Stimulated activated naive B cell treated with anti-CD40 and anti-IgM and Interleukin-4, amounts not matched to agents 10 μg/mL and 1 μg/mL and 100 μg/mL, for 72 hours (primary cell): ENCODE measurements around the gene LMO2.
"Not testable (repeated sequence)": the region's sequence is repeated elsewhere in the genome, so short reads cannot be mapped to it uniquely, and the experiment has no call there.

Experiments used
- ATAC-seq, 2 donors: fragments of 150-1000 bp; cut with Tn5 transposase; replicated peaks; 2 replicates each; pipeline ENCODE4 v1.10.0; 2021; ENCODE audit warnings: moderate library complexity in 1 of 2
- DNase-seq: peaks from one replicate; pipeline ENCODE4 v3.0.0; 2021
- H3K27ac Mint-ChIP-seq: one replicate; pipeline ENCODE4 v1.8.0; 2022; ENCODE audit warnings: mild to moderate bottlenecking, mixed read lengths
- H3K27me3 Mint-ChIP-seq, 2 donors: one replicate each; pipeline ENCODE4 v1.8.0; 2022; ENCODE audit warnings: mixed read lengths in 2 of 2
- H3K36me3 Mint-ChIP-seq, 2 donors: one replicate each; pipeline ENCODE4 v1.8.0; 2022; ENCODE audit warnings: mixed read lengths in 2 of 2, mild to moderate bottlenecking in 1 of 2
- H3K4me1 Mint-ChIP-seq, 2 donors: one replicate each; pipeline ENCODE4 v1.8.0; 2022; ENCODE audit warnings: mixed read lengths in 2 of 2, mild to moderate bottlenecking in 1 of 2
- H3K4me3 Mint-ChIP-seq, 2 donors: one replicate each; pipeline ENCODE4 v1.8.0; 2022; ENCODE audit warnings: mild to moderate bottlenecking in 2 of 2, mixed read lengths in 2 of 2, moderate library complexity in 1 of 2
- H3K9me3 Mint-ChIP-seq, 2 donors: one replicate each; pipeline ENCODE4 v1.8.0; 2022; ENCODE audit warnings: mixed read lengths in 2 of 2, mild to moderate bottlenecking in 1 of 2

Gene LMO2

DNA sequence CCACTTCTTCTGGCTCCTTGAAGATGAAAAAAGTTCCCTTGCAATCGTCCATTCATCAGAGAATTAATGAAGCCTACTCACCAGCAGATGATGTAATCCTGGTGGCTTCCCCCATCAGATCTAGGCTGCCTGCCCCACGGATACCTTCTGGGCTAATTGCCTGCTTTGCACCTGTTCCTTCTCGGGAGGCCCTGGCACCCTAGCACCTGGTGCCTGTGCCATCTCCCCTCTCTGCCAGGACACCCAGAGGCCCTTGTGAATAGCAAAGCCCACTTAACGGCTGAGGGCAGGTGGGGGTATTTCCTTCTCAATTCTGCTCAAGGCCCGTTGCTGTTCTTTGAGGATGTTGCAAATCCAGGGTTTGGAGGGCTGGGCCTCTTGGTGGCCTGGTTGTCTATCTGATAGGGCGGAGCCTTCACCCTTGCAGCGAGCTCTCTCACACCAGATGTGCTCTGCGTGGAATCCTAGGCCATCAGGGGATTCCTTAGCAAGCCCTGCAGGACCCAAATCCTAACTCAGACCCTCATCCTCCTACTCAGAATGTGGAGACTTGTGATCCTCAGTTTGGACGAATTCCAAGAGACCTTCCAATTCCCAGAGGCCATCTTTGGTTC is at the start of gene LMO2:
Gene LMO2 (minus strand): TSS at position 363 of the 614 bp plus-strand sequence. CDS start 22,360 bp downstream, outside the sequence.
- H3K36me3 Mint-ChIP-seq, result no peaks in the 10 kb centered on the region
- DNase-seq (no peak), ATAC-seq (no peak)
- H3K4me1 Mint-ChIP-seq, result peaks cover 40 to 66% of the 10 kb centered on the region in 2 donors
- H3K27ac Mint-ChIP-seq, result peak within 1 kb of the TSS; percentile 97
- peaks cover 6 to 11% of the 10 kb centered on the region in 2 donors for H3K27me3 Mint-ChIP-seq
- H3K4me3 Mint-ChIP-seq, result peak within 1 kb of the TSS; percentile 59 to 85
- no peaks in the 10 kb centered on the region for H3K9me3 Mint-ChIP-seq

DNA sequence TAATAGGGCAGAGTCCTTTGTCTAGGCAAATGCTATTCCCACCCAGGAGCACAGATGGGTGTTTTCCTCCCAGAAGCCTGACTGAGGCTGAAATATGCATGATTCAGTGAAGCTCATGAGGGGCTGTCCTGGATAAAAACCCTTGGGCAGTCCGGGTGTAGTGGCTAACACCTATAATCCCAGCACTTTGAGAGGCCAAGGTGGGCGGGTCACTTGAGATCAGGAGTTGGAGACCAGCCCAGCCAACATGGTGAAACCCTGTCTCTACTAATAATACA is 48.6 kb upstream of the LMO2 start:
- no peak for DNase-seq
- Mint-ChIP-seq H3K9me3 (no peaks in the 10 kb centered on the region), H3K36me3 (no peaks in the 10 kb centered on the region), H3K27me3 (peaks cover 5 to 12% of the 10 kb centered on the region in 2 donors), H3K4me1 (peaks cover 35 to 60% of the 10 kb centered on the region in 2 donors), H3K27ac (no peak overlapping the region), H3K4me3 (peak overlapping the region in 1 of 2 donors; percentile 25)
- ATAC-seq, result no peak

DNA sequence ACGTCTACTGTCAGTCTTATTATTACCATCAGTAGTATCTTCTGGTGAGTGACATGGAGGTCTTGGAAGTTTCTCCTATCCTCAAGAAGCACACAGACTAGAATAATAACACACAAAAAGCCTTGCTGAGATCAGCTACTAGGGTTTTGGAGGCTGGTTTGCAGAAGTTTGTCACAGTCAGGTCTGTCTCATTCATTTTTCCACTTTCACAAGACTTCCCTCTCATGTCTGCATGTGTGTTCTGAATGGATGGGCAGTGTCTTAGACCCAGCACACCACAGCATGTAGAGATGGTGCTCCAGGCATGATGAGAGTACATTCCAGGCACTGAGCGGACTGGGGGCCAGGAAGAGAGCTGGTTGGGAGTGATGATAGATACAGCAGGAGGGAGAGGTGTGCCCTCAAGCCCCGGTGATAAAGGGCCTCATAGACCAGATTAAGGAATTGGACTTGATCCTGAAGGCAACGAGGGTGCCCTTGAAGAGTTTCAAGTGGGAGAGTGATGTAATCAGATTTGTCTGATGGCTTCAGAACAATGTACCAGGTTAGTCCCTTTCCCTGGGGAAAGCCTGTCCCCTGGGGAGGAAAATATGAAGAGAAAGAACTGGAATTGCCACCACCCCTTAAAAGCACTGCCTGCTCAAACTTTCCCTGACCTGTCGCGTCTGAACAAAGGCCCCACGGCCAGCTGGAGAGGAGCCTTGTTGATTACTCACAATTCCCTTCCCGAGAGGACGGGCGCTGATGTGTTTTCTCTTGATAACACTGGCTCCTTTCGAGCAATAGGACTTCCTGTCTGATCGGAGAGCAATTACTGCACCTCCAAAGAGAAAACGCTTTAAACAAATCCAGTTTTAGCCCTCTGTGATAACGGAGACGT is 45.1 kb upstream of the LMO2 start:
- peak overlapping the region; percentile 81 for H3K27ac Mint-ChIP-seq
- ATAC-seq (peak; percentile 39 to 58), DNase-seq (no peak)
- H3K4me1 Mint-ChIP-seq, result peaks cover 24 to 42% of the 10 kb centered on the region in 2 donors
- H3K36me3 Mint-ChIP-seq, result peaks cover 2 to 11% of the 10 kb centered on the region in 2 donors
- no peak overlapping the region for H3K4me3 Mint-ChIP-seq
- H3K27me3 Mint-ChIP-seq, result peaks cover 15 to 35% of the 10 kb centered on the region in 2 donors
- peaks cover 7 to 11% of the 10 kb centered on the region in 2 donors for H3K9me3 Mint-ChIP-seq

DNA sequence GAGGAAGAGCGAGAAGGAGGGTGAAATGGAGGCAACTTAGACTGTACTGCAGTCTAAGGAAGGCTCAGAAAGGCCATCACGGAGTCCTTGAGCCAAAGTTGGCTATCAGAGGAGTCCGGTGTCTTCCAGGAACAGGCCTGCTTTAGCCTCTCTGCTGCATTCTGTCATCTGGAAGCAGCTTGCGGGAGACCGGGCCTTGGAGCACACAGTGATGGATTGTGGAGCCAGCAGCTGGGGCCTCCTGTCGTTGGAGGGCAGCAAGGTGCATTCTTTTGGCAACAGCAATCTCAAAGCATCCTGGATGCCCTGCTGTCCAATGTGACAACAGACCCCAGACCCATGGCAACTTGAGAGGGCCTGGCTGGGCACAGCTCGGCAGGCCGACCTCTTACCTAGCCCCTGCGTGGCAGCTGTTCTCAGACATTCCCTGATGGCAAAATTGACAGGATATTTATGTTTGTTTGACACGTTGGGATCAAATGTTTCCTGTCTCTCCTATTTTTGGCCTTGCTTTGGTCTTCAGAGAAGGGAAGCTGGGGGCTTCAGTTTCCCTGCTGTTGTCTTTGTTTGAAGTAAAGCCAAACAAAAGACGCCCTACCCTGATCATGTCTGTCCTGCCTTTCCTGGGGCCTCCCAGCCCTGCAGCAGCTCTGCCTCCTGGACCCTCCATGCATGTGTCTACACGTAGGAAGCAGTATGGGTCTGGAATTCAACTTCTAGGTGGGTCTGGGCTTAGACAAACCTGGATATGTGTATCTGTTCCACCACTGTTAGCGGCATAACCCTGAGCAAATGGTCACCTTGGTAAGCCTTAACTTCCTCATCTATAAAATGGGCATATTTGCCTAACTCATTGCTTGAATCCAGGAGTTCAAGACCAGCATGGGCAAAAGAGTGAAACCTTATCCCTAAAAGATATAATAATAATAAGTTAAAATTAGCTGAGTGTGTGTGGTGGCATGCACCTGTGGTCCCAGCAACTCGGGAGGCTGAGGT is 43.9 kb upstream of the LMO2 start:
- Mint-ChIP-seq H3K9me3 (peaks cover 14 to 17% of the 10 kb centered on the region in 2 donors), H3K4me3 (no peak overlapping the region), H3K27me3 (peaks cover 22 to 39% of the 10 kb centered on the region in 2 donors), H3K27ac (no peak overlapping the region), H3K36me3 (peaks cover 5 to 20% of the 10 kb centered on the region in 2 donors), H3K4me1 (peaks cover 21 to 36% of the 10 kb centered on the region in 2 donors)
- ATAC-seq, result no peak
- DNase-seq, result no peak

DNA sequence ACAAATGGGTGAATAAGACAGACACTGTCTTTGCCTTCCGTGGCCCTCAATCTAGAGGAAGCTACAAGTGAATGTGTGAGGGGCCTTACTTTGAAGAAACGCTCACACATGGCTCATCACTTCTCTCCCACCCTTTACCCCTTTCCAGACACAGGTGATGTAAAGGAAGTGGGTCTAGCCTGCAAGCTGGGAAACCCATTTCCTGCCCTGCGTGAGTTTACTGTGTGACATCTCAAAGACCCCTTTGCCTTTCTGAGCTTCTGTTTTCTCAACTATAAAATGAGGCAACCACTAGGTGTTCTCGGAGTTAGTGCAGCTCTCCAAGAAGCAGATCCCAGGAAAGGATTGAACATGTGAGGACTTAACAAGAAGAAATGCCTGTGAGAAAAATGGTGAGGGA is 43.1 kb upstream of the LMO2 start:
- Mint-ChIP-seq H3K4me3 (no peak overlapping the region), H3K27me3 (peaks cover 22 to 39% of the 10 kb centered on the region in 2 donors), H3K36me3 (peaks cover 5 to 20% of the 10 kb centered on the region in 2 donors), H3K4me1 (peaks cover 24 to 38% of the 10 kb centered on the region in 2 donors), H3K9me3 (peaks cover 14 to 17% of the 10 kb centered on the region in 2 donors), H3K27ac (no peak overlapping the region)
- no peak for ATAC-seq
- DNase-seq, result no peak

DNA sequence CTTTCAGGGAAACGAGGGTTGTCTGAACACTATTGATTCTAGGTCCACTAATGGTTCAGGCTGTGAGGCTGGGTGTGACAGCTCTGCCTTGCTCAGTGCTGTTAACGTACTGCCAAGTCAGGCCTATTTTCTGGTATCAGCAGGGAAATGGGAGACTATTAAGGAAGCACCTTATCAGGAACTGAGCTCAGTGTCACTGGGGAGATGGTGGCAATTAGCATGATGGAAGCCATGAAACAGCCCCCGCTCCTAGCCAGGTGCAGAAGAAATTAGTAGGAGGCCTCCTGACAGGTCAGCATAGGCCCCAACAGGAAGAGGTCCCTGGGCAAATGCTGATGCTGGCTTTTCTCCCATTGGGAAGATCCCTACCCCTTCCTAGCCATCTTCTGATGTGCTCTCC is 42.6 kb upstream of the LMO2 start:
- ATAC-seq, result no peak

DNA sequence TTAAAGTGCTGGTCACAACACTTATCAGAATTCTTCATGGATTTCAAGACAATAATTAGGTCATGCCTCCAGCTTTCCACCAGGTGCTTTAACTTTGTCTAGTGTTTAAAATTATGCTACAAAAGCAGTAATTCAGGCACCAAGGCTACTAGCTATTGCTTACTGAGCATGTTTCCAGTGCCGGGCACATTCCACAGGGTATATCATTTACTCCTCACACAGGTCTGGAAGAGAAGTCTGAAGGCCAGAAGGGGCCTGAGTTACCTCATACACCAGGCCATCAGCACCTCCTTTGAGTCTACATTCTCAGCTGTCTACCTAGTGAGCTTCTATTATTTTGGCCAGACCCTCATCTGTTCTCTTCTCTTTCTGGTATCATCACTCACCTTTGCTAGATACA is 41.7 kb upstream of the LMO2 start:
- Mint-ChIP-seq H3K4me1 (peaks cover 24 to 40% of the 10 kb centered on the region in 2 donors), H3K27me3 (peaks cover 21 to 36% of the 10 kb centered on the region in 2 donors), H3K36me3 (peaks cover 5 to 20% of the 10 kb centered on the region in 2 donors), H3K4me3 (no peak overlapping the region), H3K9me3 (peaks cover 14 to 19% of the 10 kb centered on the region in 2 donors), H3K27ac (no peak overlapping the region)
- ATAC-seq (no peak), DNase-seq (no peak)

More for the DNA sequence above, 42.6 kb upstream of the LMO2 start:
- Mint-ChIP-seq H3K4me1 (peaks cover 25 to 40% of the 10 kb centered on the region in 2 donors), H3K36me3 (peaks cover 5 to 20% of the 10 kb centered on the region in 2 donors), H3K4me3 (no peak overlapping the region), H3K9me3 (peaks cover 14 to 17% of the 10 kb centered on the region in 2 donors), H3K27ac (no peak overlapping the region), H3K27me3 (peaks cover 22 to 39% of the 10 kb centered on the region in 2 donors)
- no peak for DNase-seq

DNA sequence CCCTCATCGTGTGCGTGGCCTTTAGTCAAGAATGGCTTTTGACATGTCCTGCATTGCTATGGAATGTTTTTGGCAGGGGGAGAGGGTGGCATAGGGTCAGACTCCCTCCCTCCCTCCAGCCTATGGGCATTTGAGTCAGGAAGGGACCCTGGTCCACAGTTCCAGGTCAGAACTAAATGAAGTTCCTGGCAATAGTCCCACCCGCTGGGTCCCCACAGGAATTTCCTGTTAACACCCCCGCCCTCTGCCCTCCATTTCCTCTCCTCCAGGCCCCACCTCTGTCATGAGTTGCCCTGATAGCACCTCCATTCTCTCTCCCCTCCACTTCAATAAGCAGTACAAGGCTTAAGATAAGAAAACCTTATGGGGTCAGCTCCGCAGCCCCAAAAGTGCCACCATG is 40.8 kb upstream of the LMO2 start:
- peaks cover 21 to 35% of the 10 kb centered on the region in 2 donors for H3K4me1 Mint-ChIP-seq
- DNase-seq (no peak), ATAC-seq (no peak)
- peaks cover 18 to 28% of the 10 kb centered on the region in 2 donors for H3K27me3 Mint-ChIP-seq
- H3K36me3 Mint-ChIP-seq, result peaks cover 5 to 20% of the 10 kb centered on the region in 2 donors
- no peak overlapping the region for H3K4me3 Mint-ChIP-seq
- H3K27ac Mint-ChIP-seq, result no peak overlapping the region
- H3K9me3 Mint-ChIP-seq, result peaks cover 14 to 19% of the 10 kb centered on the region in 2 donors

DNA sequence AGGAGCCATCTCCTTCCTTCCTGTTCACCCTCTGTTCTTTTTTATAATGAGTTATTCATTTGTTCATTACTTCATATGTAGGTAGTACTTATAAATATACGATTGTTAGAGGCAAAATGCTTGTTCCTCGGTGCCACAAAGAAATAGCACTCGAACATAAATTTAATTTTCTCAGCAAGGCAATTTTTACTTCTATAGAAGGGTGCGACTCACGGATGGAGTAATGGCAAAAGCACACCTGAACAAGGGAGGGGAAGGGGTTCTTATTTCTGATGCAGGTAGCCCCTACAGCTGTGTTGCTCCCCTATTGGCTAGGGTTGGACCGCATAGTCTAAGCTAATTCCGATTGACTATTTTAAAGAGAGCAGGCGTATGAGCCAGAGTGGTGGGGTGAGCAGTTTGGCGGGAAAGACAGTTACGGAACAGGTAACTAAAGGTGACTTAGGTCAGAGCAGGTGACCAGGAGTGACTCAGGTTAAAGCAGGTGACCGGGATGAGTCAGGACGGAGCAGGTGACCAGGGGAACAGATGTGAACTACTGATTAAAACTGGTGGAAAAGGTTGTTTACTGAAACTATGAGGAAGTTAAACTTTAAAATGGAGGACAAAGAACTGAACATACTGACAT is 40.0 kb upstream of the LMO2 start:
- Mint-ChIP-seq H3K9me3 (peaks cover 14 to 19% of the 10 kb centered on the region in 2 donors), H3K36me3 (peaks cover 5 to 20% of the 10 kb centered on the region in 2 donors), H3K4me1 (peaks cover 16 to 26% of the 10 kb centered on the region in 2 donors), H3K27me3 (peaks cover 21 to 34% of the 10 kb centered on the region in 2 donors)
- ATAC-seq, H3K27ac Mint-ChIP-seq, H3K4me3 Mint-ChIP-seq, DNase-seq: not testable (repeated sequence)

DNA sequence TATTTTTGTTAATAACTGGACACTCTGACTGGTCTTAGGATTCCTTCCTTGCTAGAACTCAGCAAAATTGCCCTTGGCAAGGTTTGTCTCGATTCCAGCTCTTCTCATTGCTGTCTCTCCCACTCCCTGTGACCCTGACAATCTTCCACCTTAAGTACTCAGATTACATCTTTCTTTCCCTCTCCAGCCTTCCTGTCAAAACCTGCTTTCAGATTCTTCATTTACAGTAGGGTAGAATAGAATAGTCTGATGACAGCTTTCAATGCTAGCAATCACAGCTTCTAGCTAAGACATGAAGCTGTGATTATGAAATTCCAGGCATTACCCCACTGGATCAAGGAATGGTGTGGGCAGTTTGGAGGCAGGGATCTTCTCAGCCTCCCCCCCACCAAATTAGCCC is 39.2 kb upstream of the LMO2 start:
- Mint-ChIP-seq H3K9me3 (peaks cover 14 to 19% of the 10 kb centered on the region in 2 donors), H3K36me3 (peaks cover 5 to 20% of the 10 kb centered on the region in 2 donors), H3K27ac (no peak overlapping the region), H3K4me3 (no peak overlapping the region), H3K27me3 (peaks cover 21 to 34% of the 10 kb centered on the region in 2 donors), H3K4me1 (peaks cover 13 to 23% of the 10 kb centered on the region in 2 donors)
- ATAC-seq, result no peak
- DNase-seq, result no peak

DNA sequence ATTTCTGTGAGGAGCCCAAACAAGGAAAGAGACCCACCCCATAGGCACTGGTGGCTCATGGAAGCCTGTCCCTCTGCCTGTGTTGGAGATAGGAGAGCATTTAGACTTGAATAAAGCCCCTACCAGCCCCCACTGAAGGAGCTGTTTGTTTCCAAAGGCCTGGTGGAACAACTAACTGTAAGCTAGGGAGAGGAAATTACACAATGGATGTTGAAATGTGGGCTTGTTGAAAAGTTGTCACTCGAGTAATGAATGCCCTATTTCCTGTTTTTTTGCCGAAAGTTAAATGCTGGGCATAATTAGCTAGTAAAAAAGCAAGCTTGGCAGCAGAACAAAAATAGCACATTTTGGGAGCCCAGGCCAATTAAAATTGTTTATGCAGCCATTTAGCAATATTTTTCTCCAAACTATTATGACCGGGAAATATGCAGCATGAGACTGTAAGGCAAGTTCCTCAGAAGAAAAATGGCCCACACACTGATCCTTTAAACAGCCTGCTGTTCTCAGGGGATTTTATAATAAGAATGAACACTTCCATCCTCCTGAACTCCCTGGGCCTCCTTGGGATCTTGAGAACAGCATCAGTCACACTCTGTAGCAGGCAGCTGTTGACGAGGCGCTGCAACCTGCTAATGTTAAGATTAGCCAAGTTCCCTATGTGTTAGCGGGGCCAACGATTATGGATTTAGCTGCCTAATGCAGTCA is 38.6 kb upstream of the LMO2 start:
- Mint-ChIP-seq H3K27me3 (peaks cover 21 to 34% of the 10 kb centered on the region in 2 donors), H3K27ac (peak overlapping the region; percentile 85), H3K36me3 (peaks cover 5 to 20% of the 10 kb centered on the region in 2 donors), H3K4me3 (no peak overlapping the region), H3K9me3 (peaks cover 14 to 19% of the 10 kb centered on the region in 2 donors), H3K4me1 (peaks cover 13 to 23% of the 10 kb centered on the region in 2 donors)
- DNase-seq, result no peak
- ATAC-seq, result peak; percentile 21 to 34

DNA sequence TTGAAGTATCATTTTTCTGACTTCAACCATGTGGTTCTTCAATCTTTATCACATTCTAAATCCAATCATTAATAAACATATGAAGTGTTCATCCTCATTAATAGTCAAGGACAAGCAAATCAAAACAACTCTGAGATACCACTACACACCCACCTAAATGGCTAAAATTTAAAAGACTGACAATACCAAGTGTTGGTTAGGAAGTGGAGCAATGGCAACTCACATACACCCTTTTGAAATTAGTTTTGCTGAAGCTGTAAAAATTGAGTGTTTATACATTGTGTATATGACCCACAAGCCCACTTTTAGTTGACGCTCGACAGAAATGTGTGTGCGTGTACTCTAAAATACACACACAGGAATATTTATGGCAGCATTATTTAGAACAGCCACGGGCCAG is 36.7 kb upstream of the LMO2 start:
- H3K36me3 Mint-ChIP-seq, result peaks cover 5 to 20% of the 10 kb centered on the region in 2 donors
- no peak overlapping the region for H3K27ac Mint-ChIP-seq
- peaks cover 14 to 19% of the 10 kb centered on the region in 2 donors for H3K9me3 Mint-ChIP-seq
- ATAC-seq (no peak), DNase-seq (no peak)
- no peak overlapping the region for H3K4me3 Mint-ChIP-seq
- peaks cover 12 to 26% of the 10 kb centered on the region in 2 donors for H3K4me1 Mint-ChIP-seq
- peaks cover 31 to 32% of the 10 kb centered on the region in 2 donors for H3K27me3 Mint-ChIP-seq
